22Rv1 (cell line): ENCODE measurements around the gene PDE3A.

Experiments used
- H3K27ac ChIP-seq: fragments of 450-650 bp; 2 replicates; pipeline ENCODE4 v1.5.1; 2017
- CTCF ChIP-seq: fragments of 450-650 bp; IDR thresholded peaks from 2 replicates; pipeline ENCODE4 v1.5.1; 2017; ENCODE audit warnings: mild to moderate bottlenecking
- ZFX ChIP-seq: fragments of 450-650 bp; IDR thresholded peaks from 2 replicates; pipeline ENCODE4 v1.6.1; 2017; ENCODE audit warnings: antibody characterized with exemption, borderline replicate concordance

PDE3A gene

GRCh38 chr12:20409607-20410377 lies 41.5 kb downstream of the PDE3A start:
- TF ChIP-seq ZFX (no peak), CTCF (no peak)
- no peak overlapping the region for H3K27ac ChIP-seq

GRCh38 chr12:20410734-20411133 lies 42.4 kb downstream of the PDE3A start:
- TF ChIP-seq CTCF (no peak), ZFX (no peak)
- no peak overlapping the region for H3K27ac ChIP-seq

GRCh38 chr12:20411345-20411744 lies 43.0 kb downstream of the PDE3A start:
- no peak for TF ChIP-seq CTCF
- no peak for TF ChIP-seq ZFX
- no peak overlapping the region for H3K27ac ChIP-seq

- TF ChIP-seq ZFX, result no peak
- TF ChIP-seq CTCF, result no peak
- no peak overlapping the region for H3K27ac ChIP-seq
Measured at GRCh38 chr12:20415028-20415427, 46.7 kb downstream of the PDE3A start.

GRCh38 chr12:20415641-20416040 lies 47.3 kb downstream of the PDE3A start:
- no peak overlapping the region for H3K27ac ChIP-seq
- no peak for TF ChIP-seq ZFX
- TF ChIP-seq CTCF, result no peak

- TF ChIP-seq CTCF (no peak), ZFX (no peak)
- no peak overlapping the region for H3K27ac ChIP-seq
Measured at GRCh38 chr12:20420557-20420956, 52.2 kb downstream of the PDE3A start.

- no peak overlapping the region for H3K27ac ChIP-seq
- TF ChIP-seq CTCF, result no peak
- TF ChIP-seq ZFX, result no peak
Measured at GRCh38 chr12:20421421-20421820, 53.1 kb downstream of the PDE3A start.
